ENCODE data around the gene OSBPL10. TPM values are rescaled to one million over a fixed set of nuclear protein-coding genes. Genes with fewer than 3 reads are reported as not detected.

Gene OSBPL10
- total RNA-seq, 1 donor from 2014 or later: 8.4 TPM

DNA sequence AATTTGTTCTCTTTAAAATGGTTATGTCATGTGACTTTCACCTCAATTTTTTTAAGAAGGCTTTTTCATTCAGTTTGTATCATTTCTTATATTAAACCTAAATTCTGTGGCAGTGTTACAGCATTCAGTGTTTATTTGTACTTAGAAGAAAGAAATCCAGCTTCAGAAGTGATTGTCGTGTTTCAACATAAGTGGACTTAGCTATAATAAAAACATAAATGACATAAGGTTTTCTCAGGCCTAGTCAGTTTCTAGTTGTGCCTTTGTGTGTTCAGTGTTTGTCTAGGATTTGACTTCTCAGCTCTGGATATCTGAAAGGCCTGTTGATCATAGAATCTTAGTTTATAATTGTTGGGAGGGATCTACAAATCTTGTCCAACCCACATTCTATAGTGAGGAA, 367.9 kb downstream of the OSBPL10 start:
- Histone ChIP-seq H3K27ac (no peak overlapping the region), H4K20me1 (ENCODE audit: low read depth) (no peaks in the 10 kb centered on the region), H3K36me3 (no peaks in the 10 kb centered on the region), H3K27me3 (no peaks in the 10 kb centered on the region), H3K9me3 (ENCODE audit: low read depth) (no peaks in the 10 kb centered on the region), H3K9ac (no peak overlapping the region), H3K4me1 (no peaks in the 10 kb centered on the region), H2AFZ (replicated peaks) (no peak overlapping the region), H3K4me2 (no peak overlapping the region), H3K4me3 (no peak overlapping the region), H3F3A (ENCODE audit: low read depth) (no peaks in the 10 kb centered on the region), H3K79me2 (ENCODE audit: low read depth) (peaks cover 51% of the 10 kb centered on the region)
- Mint-ChIP-seq H3K27me3 (ENCODE audit: insufficient read depth, low read depth) (no peaks in the 10 kb centered on the region), H3K36me3 (peaks cover 46% of the 10 kb centered on the region), H3K9me3 (peaks cover 17% of the 10 kb centered on the region), H3K4me1 (no peaks in the 10 kb centered on the region), H3K4me3 (no peak overlapping the region), H3K27ac (no peak overlapping the region)
- no peak for DNase-seq (ENCODE audit: low spot score)
- TF ChIP-seq EZH2 (IDR thresholded peaks at IDR 0.05) (no peak), EZH2phosphoT487 (IDR thresholded peaks at IDR 0.05) (no peak)

Other genes starting within 250 kb of the OSBPL10 start
- 0.22 and 0.43 TPM in 2 replicates for gene ZNF860, start 488 bp upstream of the OSBPL10 start, total RNA-seq (ENCODE audit: low replicate concordance)
- gene GPD1L, start 125.4 kb upstream of the OSBPL10 start, total RNA-seq (ENCODE audit: low replicate concordance): 1.6 and 5.6 TPM in 2 replicates

All from neural progenitor cell (in vitro differentiated cells).